GM12878 (cell line): ENCODE data around the gene CYYR1. TPM values are rescaled to one million over a fixed set of nuclear protein-coding genes. Genes with fewer than 3 reads are reported as not detected.

Experiments used
- ATAC-seq: fragments of 200-7000 bp; cut with Tn5 transposase; 3 replicates; pipeline ENCODE4 v1.9.1; 2020; ENCODE audit warnings: mild to moderate bottlenecking, moderate library complexity
- BruUV-seq: library from RNA; stranded (reverse); fragments of 400-500 nt; replicated peaks from 2 replicates; lab custom pipeline; 2021; lab: Mats Ljungman, UMichigan
- CTCF ChIA-PET: fragments of 300-600 bp; sonication (Branson Sonifier 250); formaldehyde crosslinking; extraction: SDS; loops from one replicate; lab custom pipeline; 2021; ENCODE audit warnings: inconsistent platforms; lab: Yijun Ruan, JAX
- POLR2A ChIA-PET: fragments of 350-600 bp; formaldehyde crosslinking; extraction: SDS; loops from one replicate; lab custom pipeline; 2021; ENCODE audit warnings: inconsistent platforms; lab: Charles Lee
- RAD21 ChIA-PET: fragments of 300-600 bp; sonication (Branson Sonifier 250); formaldehyde crosslinking; loops from one replicate; lab custom pipeline; 2023; ENCODE audit warnings: antibody characterized with exemption; ENCODE audit not compliant: unreplicated experiment; lab: Charles Lee
- SMC1A ChIA-PET: fragments of 300-600 bp; sonication (Branson Sonifier 250); formaldehyde crosslinking; loops from one replicate; lab custom pipeline; 2023; ENCODE audit not compliant: unreplicated experiment, uncharacterized antibody; lab: Charles Lee
- DNase-seq: peaks from one replicate; pipeline ENCODE4 v3.0.0-alpha.2; 2011; ENCODE audit warnings: low read depth, low spot score
- FAIRE-seq: peaks from 3 replicates; lab custom pipeline; 2011; peaks lifted over from hg19 to GRCh38; lab: Jason Lieb, UNC
- H2AFZ ChIP-seq: 2 replicates; pipeline ENCODE4 v1.6.0; 2011; ENCODE audit warnings: low read depth, low read length, control low read depth; ENCODE audit not compliant: control insufficient read depth
- H3K27ac ChIP-seq: 2 replicates; pipeline ENCODE4 v1.5.1; 2011; ENCODE audit warnings: control low read depth; ENCODE audit not compliant: control insufficient read depth, insufficient read depth
- H3K27me3 ChIP-seq, 2 experiments: replicated peaks in 1 of 2; 2 replicates each; pipeline versions ENCODE4 v1.6.0 to v1.6.1; 2011; ENCODE audit warnings: low read length in 1 of 2; ENCODE audit not compliant: control insufficient read depth in 2 of 2, insufficient read depth in 2 of 2
- H3K36me3 ChIP-seq, 2 experiments: 2 replicates each; pipeline ENCODE4 v1.5.1; 2011; ENCODE audit warnings: low read length in 1 of 2; ENCODE audit not compliant: control insufficient read depth in 2 of 2, insufficient read depth in 2 of 2
- H3K4me1 ChIP-seq: 2 replicates; pipeline ENCODE4 v1.6.1; 2011; ENCODE audit warnings: mild to moderate bottlenecking, low read length, moderate library complexity, mixed read lengths; ENCODE audit not compliant: control insufficient read depth, insufficient read depth
- H3K4me2 ChIP-seq: 2 replicates; pipeline ENCODE4 v1.6.0; 2011; ENCODE audit warnings: control low read depth; ENCODE audit not compliant: control insufficient read depth, insufficient read depth
- H3K4me3 ChIP-seq: fragments of 200-600 bp; sonication (generic); 2 replicates; pipeline ENCODE4 v1.5.1; 2016
- H3K79me2 ChIP-seq: 2 replicates; pipeline ENCODE4 v1.6.0; 2011; ENCODE audit warnings: low read length; ENCODE audit not compliant: control insufficient read depth, insufficient read depth
- H3K9ac ChIP-seq: 2 replicates; pipeline ENCODE4 v1.8.0; 2011; ENCODE audit warnings: low read length, control low read depth, mixed read lengths; ENCODE audit not compliant: control insufficient read depth, insufficient read depth
- H3K9me3 ChIP-seq: replicated peaks from 3 replicates; pipeline ENCODE4 v1.5.1; 2011; ENCODE audit warnings: mild to moderate bottlenecking, low read length; ENCODE audit not compliant: control insufficient read depth, insufficient read depth
- H4K20me1 ChIP-seq: 2 replicates; pipeline ENCODE4 v1.6.0; 2011; ENCODE audit not compliant: control insufficient read depth, insufficient read depth
- CBX5 ChIP-seq: sonication (generic); IDR thresholded peaks from 2 replicates; pipeline ENCODE4 v1.6.1; 2016; ENCODE audit warnings: low read depth, moderate library complexity, mild to moderate bottlenecking, inconsistent platforms
- CHD1 ChIP-seq: IDR thresholded peaks from 2 replicates; pipeline ENCODE4 v1.6.1; 2012; ENCODE audit warnings: low read depth, low read length, improper control_type of control experiment
- CREM ChIP-seq: IDR thresholded peaks from 2 replicates; pipeline ENCODE4 v1.6.1; 2014; ENCODE audit warnings: antibody characterized with exemption, low read depth
- E2F4 ChIP-seq: IDR thresholded peaks from 2 replicates; pipeline ENCODE4 v1.6.1; 2012; ENCODE audit warnings: low read depth, low read length, improper control_type of control experiment
- ETV6 ChIP-seq, 2 experiments: fragments of 450-650 bp in 1 of 2; IDR thresholded peaks in 1 of 2; conservative IDR thresholded peaks in 1 of 2; 2 replicates each; pipeline ENCODE4 v1.6.1; 2014; ENCODE audit warnings: antibody characterized with exemption in 1 of 2, borderline replicate concordance in 1 of 2, low read depth in 1 of 2, mild to moderate bottlenecking in 1 of 2, moderate library complexity in 1 of 2
- FOXM1 ChIP-seq: IDR thresholded peaks from 2 replicates; pipeline ENCODE4 v1.6.1; 2012; ENCODE audit warnings: low read depth, mild to moderate bottlenecking, inconsistent platforms, low read length, moderate library complexity
- KDM1A ChIP-seq: fragments of 200-600 bp; sonication (generic); IDR thresholded peaks from 2 replicates; pipeline ENCODE4 v1.6.1; 2016; ENCODE audit warnings: borderline replicate concordance
- MEF2B ChIP-seq: fragments of 450-650 bp; IDR thresholded peaks from 2 replicates; pipeline ENCODE4 v1.6.1; 2018; ENCODE audit warnings: mild to moderate bottlenecking, moderate library complexity; ENCODE audit not compliant: partially characterized antibody, poor library complexity, severe bottlenecking
- MTA2 ChIP-seq: fragments of 450-650 bp; IDR thresholded peaks from 2 replicates; pipeline ENCODE4 v1.6.1; 2016; ENCODE audit warnings: low read depth, mild to moderate bottlenecking, moderate library complexity
- SIN3A ChIP-seq: IDR thresholded peaks from 2 replicates; pipeline ENCODE4 v1.6.1; 2012; ENCODE audit warnings: low read depth, low read length, improper control_type of control experiment
- SMAD5 ChIP-seq: IDR thresholded peaks from 2 replicates; pipeline ENCODE4 v1.6.1; 2016; ENCODE audit warnings: antibody characterized with exemption, low read depth
- WGBS: methylation state at CpG from one replicate; pipeline ENCODE4 v1.1.6; 2016; ENCODE audit warnings: low lambda C conversion rate; ENCODE audit not compliant: insufficient replicate concordance, insufficient coverage; ENCODE audit errors: missing lambda C conversion rate; 5-methylcytosine and 5-hydroxymethylcytosine counted together
- in situ Hi-C: fragments of 300-500 bp; cut with MboI; formaldehyde crosslinking; loops from 9 replicates; pipeline ENCODE4 v1.14.3; 2018; ENCODE audit warnings: mixed read lengths
- intact Hi-C: fragments of 100-400 bp; cut with micrococcal nuclease; formaldehyde crosslinking; loops from one replicate; pipeline ENCODE4 v1.14.2; 2022; ENCODE audit not compliant: unreplicated experiment
- polyA plus RNA-seq, 11 experiments: library from polyadenylated mRNA; depleted of rRNA in 4 of 11; unstranded in 6 of 11; stranded (reverse) in 5 of 11; fragments of >200 nt; fragmentation: Nextera tagmentation in 4 of 11; fragmentation: Illumina TruSeq in 1 of 11; extraction: Ambion mirVana in 4 of 11; extraction: Trizol in 1 of 11; gene quantifications; 1 replicate in 1 of 11; 2 replicates in 10 of 11; pipeline versions ENCODE4 v1.2.1 to v1.2.3, GENCODE V29; 2011 to 2016; ENCODE audit warnings: inconsistent platforms in 2 of 11, missing spikeins in 2 of 11, low read depth in 1 of 11
- total RNA-seq, 4 experiments: library from RNA; depleted of rRNA in 3 of 4; stranded (reverse); fragments of >200 nt in 3 of 4; fragmentation: Illumina TruSeq in 1 of 4; extraction: Trizol in 1 of 4; gene quantifications; 2 replicates each; pipeline versions ENCODE4 v1.2.1 to v1.2.3, GENCODE V29; 2013 to 2021
- TF ChIP-seq, protein P1 (sequence below): fragments of 450-650 bp; IDR thresholded peaks from 2 replicates; pipeline ENCODE4 v1.6.1; 2014; ENCODE audit warnings: mild to moderate bottlenecking
- TF ChIP-seq, protein P2 (sequence below): fragments of 450-650 bp; IDR thresholded peaks from 2 replicates; pipeline ENCODE4 v1.6.1; 2017; ENCODE audit warnings: antibody characterized with exemption, mild to moderate bottlenecking, moderate library complexity

CYYR1 gene
- total and polyA plus RNA-seq, 10 of the 15 experiments (the other 5 are each of a cell fraction or from before 2014, with no cell fraction given), result 0.11 to 0.13 TPM; not detected in 8

DNA sequence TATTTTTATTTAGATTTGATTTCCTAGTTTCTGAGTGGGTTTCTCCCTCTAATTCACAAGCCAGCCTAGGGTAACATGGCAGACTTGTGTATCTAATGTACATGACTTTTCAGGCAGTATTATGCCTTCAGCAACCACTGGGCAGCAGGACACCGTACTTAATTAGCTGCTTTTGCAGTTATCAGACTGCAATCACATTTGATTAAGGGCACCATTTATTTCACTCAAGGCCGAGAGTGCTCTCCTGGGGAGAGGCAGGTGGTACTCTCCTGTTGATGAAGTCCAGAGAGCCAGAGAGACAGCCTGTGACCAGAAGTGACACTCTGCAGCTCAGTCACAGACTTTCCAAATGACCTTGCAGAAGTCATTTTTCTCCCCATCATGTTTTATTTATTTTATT is 18.7 kb downstream of the CYYR1 start (continued):
- TF ChIP-seq E2F4, result no peak
- no peak for TF ChIP-seq ETV6 (conservative IDR thresholded peaks at IDR 0.05 in 1 of 2, IDR thresholded peaks at IDR 0.05 in 1 of 2; ENCODE audit: borderline replicate concordance in 1 of 2, low read depth in 1 of 2)
- no peak for TF ChIP-seq KDM1A
- TF ChIP-seq, all 136 proteins: peak for 0

DNA sequence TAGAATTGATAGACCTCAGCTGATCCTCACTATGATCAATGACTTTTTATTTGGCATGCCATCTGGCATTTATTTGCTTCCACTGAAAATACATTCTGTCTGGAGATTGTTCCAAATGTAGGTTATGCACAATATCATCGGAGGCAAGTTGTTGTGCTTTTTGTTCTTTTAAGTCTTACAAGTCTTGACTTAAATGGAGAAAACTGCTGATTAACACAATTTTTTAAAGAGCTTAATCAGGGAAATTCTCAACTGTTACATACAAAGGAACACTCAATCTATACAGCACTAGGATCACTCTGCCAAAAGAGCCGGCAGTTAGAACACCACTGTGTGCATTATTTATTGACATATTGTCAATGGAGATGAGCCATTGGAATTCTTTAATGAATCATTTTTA is 19.2 kb downstream of the CYYR1 start:
- FAIRE-seq, result no peak
- CTCF ChIA-PET, result no interaction called here
- DNase-seq, result no peak
- TF ChIP-seq SIN3A (no peak), MEF2B (no peak), MTA2 (no peak), FOXM1 (no peak), CBX5 (no peak), CREM (no peak), CHD1 (no peak), SMAD5 (no peak)
- TF ChIP-seq, protein P1, sequence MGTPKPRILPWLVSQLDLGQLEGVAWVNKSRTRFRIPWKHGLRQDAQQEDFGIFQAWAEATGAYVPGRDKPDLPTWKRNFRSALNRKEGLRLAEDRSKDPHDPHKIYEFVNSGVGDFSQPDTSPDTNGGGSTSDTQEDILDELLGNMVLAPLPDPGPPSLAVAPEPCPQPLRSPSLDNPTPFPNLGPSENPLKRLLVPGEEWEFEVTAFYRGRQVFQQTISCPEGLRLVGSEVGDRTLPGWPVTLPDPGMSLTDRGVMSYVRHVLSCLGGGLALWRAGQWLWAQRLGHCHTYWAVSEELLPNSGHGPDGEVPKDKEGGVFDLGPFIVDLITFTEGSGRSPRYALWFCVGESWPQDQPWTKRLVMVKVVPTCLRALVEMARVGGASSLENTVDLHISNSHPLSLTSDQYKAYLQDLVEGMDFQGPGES, result no peak
- TF ChIP-seq, protein P2, sequence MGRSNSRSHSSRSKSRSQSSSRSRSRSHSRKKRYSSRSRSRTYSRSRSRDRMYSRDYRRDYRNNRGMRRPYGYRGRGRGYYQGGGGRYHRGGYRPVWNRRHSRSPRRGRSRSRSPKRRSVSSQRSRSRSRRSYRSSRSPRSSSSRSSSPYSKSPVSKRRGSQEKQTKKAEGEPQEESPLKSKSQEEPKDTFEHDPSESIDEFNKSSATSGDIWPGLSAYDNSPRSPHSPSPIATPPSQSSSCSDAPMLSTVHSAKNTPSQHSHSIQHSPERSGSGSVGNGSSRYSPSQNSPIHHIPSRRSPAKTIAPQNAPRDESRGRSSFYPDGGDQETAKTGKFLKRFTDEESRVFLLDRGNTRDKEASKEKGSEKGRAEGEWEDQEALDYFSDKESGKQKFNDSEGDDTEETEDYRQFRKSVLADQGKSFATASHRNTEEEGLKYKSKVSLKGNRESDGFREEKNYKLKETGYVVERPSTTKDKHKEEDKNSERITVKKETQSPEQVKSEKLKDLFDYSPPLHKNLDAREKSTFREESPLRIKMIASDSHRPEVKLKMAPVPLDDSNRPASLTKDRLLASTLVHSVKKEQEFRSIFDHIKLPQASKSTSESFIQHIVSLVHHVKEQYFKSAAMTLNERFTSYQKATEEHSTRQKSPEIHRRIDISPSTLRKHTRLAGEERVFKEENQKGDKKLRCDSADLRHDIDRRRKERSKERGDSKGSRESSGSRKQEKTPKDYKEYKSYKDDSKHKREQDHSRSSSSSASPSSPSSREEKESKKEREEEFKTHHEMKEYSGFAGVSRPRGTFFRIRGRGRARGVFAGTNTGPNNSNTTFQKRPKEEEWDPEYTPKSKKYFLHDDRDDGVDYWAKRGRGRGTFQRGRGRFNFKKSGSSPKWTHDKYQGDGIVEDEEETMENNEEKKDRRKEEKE, result no peak

More for the DNA sequence above, 19.2 kb downstream of the CYYR1 start:
- H3K27me3 ChIP-seq, result no peaks in the 10 kb centered on the region
- no peak overlapping the region for H2AFZ ChIP-seq
- SMC1A ChIA-PET, result no interaction called here
- H4K20me1 ChIP-seq, result no peaks in the 10 kb centered on the region
- in situ Hi-C loops (no loop called here), intact Hi-C loops (no loop called here)
- no TSS peak for BruUV-seq
- no peaks in the 10 kb centered on the region for H3K9me3 ChIP-seq
- H3K4me3 ChIP-seq, result no peak overlapping the region
- POLR2A ChIA-PET, result no interaction called here
- no peaks in the 10 kb centered on the region for H3K4me1 ChIP-seq
- 70% methylated on average over 2 of the region's 2 CpGs for WGBS
- no peaks in the 10 kb centered on the region for H3K36me3 ChIP-seq
- RAD21 ChIA-PET, result no interaction called here
- ATAC-seq, result no peak
- no peak overlapping the region for H3K27ac ChIP-seq
- H3K4me2 ChIP-seq, result no peak overlapping the region
- H3K9ac ChIP-seq, result no peak overlapping the region
- no peaks in the 10 kb centered on the region for H3K79me2 ChIP-seq
